Fibroblast of mammary gland (primary cell): Measurements from ENCODE around the gene DBF4.
"Not testable (repeated sequence)": the region's sequence is repeated elsewhere in the genome, so short reads cannot be mapped to it uniquely, and the experiment has no call there.

Experiments
- DNase-seq: peaks from one replicate; pipeline ENCODE4 v3.0.0-alpha.2; 2010; ENCODE audit warnings: low read depth
- H3K4me3 ChIP-seq: 2 replicates; pipeline ENCODE4 v1.5.1; 2011; ENCODE audit warnings: low read depth, mild to moderate bottlenecking, low read length, moderate library complexity; ENCODE audit not compliant: control insufficient read depth
- CTCF ChIP-seq: conservative IDR thresholded peaks from 2 replicates; pipeline ENCODE4 v1.5.1; 2011; ENCODE audit warnings: low read depth, low read length, inconsistent platforms; ENCODE audit not compliant: control insufficient read depth, insufficient read depth

The DBF4 gene

GRCh38 chr7:87876040-87876868, at the start of gene DBF4, which contains the start of gene SLC25A40:
Gene DBF4 (plus strand): TSS chr7:87876493. CDS start chr7:87876733, 240 bp downstream.
Gene SLC25A40 (minus strand): TSS chr7:87876360. CDS start chr7:87858727, 17,633 bp downstream.
- peak; percentile 91 for DNase-seq
- peak within 1 kb of the TSS; percentile 78 for H3K4me3 ChIP-seq
- no peak for TF ChIP-seq CTCF

GRCh38 chr7:87828383-87828782, 47.9 kb upstream of the DBF4 start:
- DNase-seq, H3K4me3 ChIP-seq: not testable (repeated sequence)

- TF ChIP-seq CTCF = no peak
- DNase-seq = no peak
Measured at GRCh38 chr7:87831097-87831496, 45.2 kb upstream of the DBF4 start.

DNA sequence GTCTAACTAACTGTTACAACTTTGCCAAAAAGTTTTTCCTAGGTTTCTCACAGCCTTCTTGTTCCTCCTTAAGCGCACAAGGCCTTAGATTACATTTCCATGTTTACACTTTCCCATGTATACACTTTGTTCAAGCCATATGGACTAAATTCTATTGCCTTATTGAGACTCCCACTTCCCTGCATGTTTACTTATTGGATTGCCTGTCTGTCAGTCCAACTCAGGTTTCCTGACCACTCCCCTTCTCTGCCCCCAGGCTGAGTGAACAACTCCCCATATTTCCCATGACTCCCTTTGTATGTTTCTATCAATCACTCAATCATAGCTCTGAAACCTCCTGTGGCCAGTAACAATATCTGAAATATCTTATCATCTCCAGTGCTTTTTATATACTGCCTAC, 43.2 kb upstream of the DBF4 start:
- H3K4me3 ChIP-seq = no peak overlapping the region
- DNase-seq = peak; percentile 2
- no peak for TF ChIP-seq CTCF

More at GRCh38 chr7:87831097-87831496, 45.2 kb upstream of the DBF4 start:
- no peak overlapping the region for H3K4me3 ChIP-seq

DNA sequence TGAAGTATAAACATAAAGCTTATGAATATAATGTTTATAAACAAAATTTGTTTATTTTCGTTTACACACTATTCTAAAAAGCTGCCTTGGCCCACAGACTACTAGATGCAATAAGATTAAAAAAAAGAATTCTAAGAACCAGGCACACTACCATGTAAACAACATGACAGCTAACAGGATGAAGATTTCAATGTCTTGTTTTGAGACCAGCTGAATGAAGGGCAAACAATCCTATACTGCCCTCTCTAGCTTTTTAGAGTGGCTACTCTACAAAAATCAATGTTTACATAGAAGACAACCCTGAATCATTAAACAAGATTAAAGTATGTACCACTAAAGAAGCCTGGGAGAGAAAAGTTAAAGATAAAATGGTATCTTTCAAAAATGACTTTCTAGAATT, 38.7 kb upstream of the DBF4 start:
- no peak for DNase-seq
- TF ChIP-seq CTCF = no peak
- H3K4me3 ChIP-seq = no peak overlapping the region

DNA sequence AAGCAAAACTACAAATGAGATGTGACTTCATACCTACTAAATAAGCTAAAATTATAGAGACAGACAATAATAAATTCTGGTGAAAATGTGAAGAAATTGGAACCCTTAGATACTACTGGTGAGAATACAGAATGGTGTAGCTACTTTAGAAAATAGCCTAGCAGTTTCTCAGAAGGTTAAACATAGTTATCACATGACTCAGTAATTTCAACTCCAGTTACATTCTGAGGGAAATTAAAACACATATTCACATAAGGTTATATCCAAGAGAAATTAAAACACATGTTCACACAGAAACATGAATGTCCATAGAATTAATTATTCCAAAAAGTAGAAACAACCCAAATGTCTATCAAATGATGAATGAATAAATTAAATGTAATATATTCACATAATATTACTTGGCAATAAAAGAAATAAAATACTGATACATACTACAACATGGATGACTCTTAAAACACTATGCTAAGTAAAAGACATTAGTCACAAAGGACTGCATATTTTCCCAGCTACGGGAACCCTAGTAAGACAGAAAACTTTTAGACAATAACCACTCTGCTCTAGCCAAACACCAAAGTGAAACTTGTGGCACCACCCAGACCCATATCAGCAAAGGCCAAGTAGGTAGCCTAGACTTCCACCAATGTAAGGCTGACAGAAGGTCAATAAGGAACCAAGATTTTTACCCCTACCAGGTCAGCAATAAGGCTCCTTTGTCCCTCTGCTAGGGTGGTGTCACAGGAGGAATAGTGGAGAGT, 25.3 kb upstream of the DBF4 start:
- no peak overlapping the region for H3K4me3 ChIP-seq
- no peak for DNase-seq
- no peak for TF ChIP-seq CTCF

DNA sequence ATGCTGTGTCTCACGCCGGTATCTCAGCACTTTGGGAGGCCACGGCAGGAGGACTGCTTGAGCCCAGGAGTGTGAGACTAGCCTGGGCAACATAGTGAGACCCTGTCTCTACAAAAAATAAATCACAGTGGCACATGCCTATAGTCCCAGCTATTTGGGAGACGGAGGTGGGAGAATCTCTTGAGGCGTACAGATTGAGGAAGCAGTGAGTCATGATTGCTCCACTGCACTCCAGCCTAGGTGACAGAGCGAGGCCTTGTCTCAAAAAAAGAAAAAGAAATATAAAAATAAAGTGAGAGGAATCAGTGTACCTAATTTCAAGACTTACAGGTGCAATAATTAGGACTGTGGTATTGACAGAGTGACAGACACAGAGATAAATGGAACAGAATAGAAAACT, 24.0 kb upstream of the DBF4 start:
- no peak for TF ChIP-seq CTCF
- no peak overlapping the region for H3K4me3 ChIP-seq
- no peak for DNase-seq
